GM12865 (cell line): ENCODE results near the gene KRT6A.

Source experiments
- DNase-seq: peaks from one replicate; pipeline ENCODE4 v3.0.0; 2010; ENCODE audit warnings: low read depth
- H3K4me3 ChIP-seq: 2 replicates; pipeline ENCODE4 v1.5.1; 2011; ENCODE audit warnings: mild to moderate bottlenecking, low read depth, low read length, control low read depth
- CTCF ChIP-seq: IDR thresholded peaks from 2 replicates; pipeline ENCODE4 v1.5.1; 2011; ENCODE audit warnings: low read length, control low read depth, low read depth, inconsistent platforms; ENCODE audit not compliant: insufficient read depth; ENCODE audit errors: missing control alignments

Gene KRT6A

GRCh38 chr12:52493172-52493571 lies at the start of gene KRT6A:
TSS of gene KRT6A (minus strand) at chr12:52493257. CDS start at chr12:52493188, 69 bp downstream.
- no peak for DNase-seq
- H3K4me3 ChIP-seq = no peak within 1 kb of the TSS
- no peak for TF ChIP-seq CTCF

GRCh38 chr12:52542157-52542556 lies 49.1 kb upstream of the KRT6A start:
- H3K4me3 ChIP-seq = no peak overlapping the region
- no peak for TF ChIP-seq CTCF
- no peak for DNase-seq

GRCh38 chr12:52541709-52542108 lies 48.7 kb upstream of the KRT6A start:
- no peak for DNase-seq
- H3K4me3 ChIP-seq = no peak overlapping the region
- TF ChIP-seq CTCF = no peak

GRCh38 chr12:52540531-52540930 lies 47.5 kb upstream of the KRT6A start:
- no peak for TF ChIP-seq CTCF
- H3K4me3 ChIP-seq = no peak overlapping the region
- no peak for DNase-seq

GRCh38 chr12:52539821-52540173 lies 46.7 kb upstream of the KRT6A start:
- no peak for TF ChIP-seq CTCF
- DNase-seq = no peak
- no peak overlapping the region for H3K4me3 ChIP-seq

GRCh38 chr12:52539083-52539820 lies 46.2 kb upstream of the KRT6A start:
- no peak for DNase-seq
- no peak overlapping the region for H3K4me3 ChIP-seq
- TF ChIP-seq CTCF = no peak

GRCh38 chr12:52537101-52537500 lies 44.0 kb upstream of the KRT6A start:
- DNase-seq = no peak

More at GRCh38 chr12:52537101-52537500, 44.0 kb upstream of the KRT6A start:
- no peak for TF ChIP-seq CTCF
- H3K4me3 ChIP-seq = no peak overlapping the region
